Astrocyte (in vitro differentiated cells and primary cell): Measurements from ENCODE around the gene MAP3K14. TPM values are rescaled to one million over a fixed set of nuclear protein-coding genes. Genes with fewer than 3 reads are reported as not detected.
A peak's percentile ranks its signal among the peaks of the same experiment; 100 is the strongest.

Experiments
- DNase-seq: peaks from one replicate; pipeline ENCODE4 v3.0.0-alpha.2; 2010; ENCODE audit warnings: low read depth
- FAIRE-seq: peaks from 2 replicates; lab custom pipeline; 2011; peaks lifted over from hg19 to GRCh38; lab: Jason Lieb, UNC
- H2AFZ ChIP-seq: 2 replicates; pipeline ENCODE4 v1.6.0; 2012; ENCODE audit warnings: low read depth, low read length, inconsistent platforms
- H3K27ac ChIP-seq: 2 replicates; pipeline ENCODE4 v1.5.1; 2011; ENCODE audit warnings: low read depth, low read length, inconsistent platforms
- H3K27me3 ChIP-seq: 2 replicates; pipeline ENCODE4 v1.6.0; 2011; ENCODE audit warnings: low read length, inconsistent platforms; ENCODE audit not compliant: insufficient read depth
- H3K36me3 ChIP-seq: 2 replicates; pipeline ENCODE4 v1.5.1; 2011; ENCODE audit warnings: low read length, inconsistent platforms; ENCODE audit not compliant: insufficient read depth
- H3K4me1 ChIP-seq: 2 replicates; pipeline ENCODE4 v1.5.1; 2011; ENCODE audit warnings: low read length, inconsistent platforms; ENCODE audit not compliant: insufficient read depth
- H3K4me2 ChIP-seq: 2 replicates; pipeline ENCODE4 v1.6.0; 2012; ENCODE audit warnings: low read length, inconsistent platforms
- H3K4me3 ChIP-seq: 2 replicates; pipeline ENCODE4 v1.5.1; 2011; ENCODE audit warnings: low read depth, mild to moderate bottlenecking, low read length, inconsistent platforms; ENCODE audit not compliant: insufficient read depth
- H3K79me2 ChIP-seq: 2 replicates; pipeline ENCODE4 v1.6.0; 2012; ENCODE audit warnings: mild to moderate bottlenecking, low read length, inconsistent platforms; ENCODE audit not compliant: insufficient read depth
- H3K9ac ChIP-seq: 2 replicates; pipeline ENCODE4 v1.6.0; 2012; ENCODE audit warnings: mild to moderate bottlenecking, low read length, inconsistent platforms
- H3K9me3 ChIP-seq: 2 replicates; pipeline ENCODE4 v1.5.1; 2012; ENCODE audit warnings: low read depth, mild to moderate bottlenecking, low read length, inconsistent platforms; ENCODE audit not compliant: insufficient read depth
- H4K20me1 ChIP-seq: 2 replicates; pipeline ENCODE4 v1.6.0; 2012; ENCODE audit warnings: low read length, inconsistent platforms; ENCODE audit not compliant: insufficient read depth
- H3K27ac Mint-ChIP-seq: one replicate; pipeline ENCODE4 v1.8.0; 2021; ENCODE audit warnings: mild to moderate bottlenecking, mixed read lengths; ENCODE audit not compliant: unreplicated experiment
- H3K27me3 Mint-ChIP-seq: one replicate; pipeline ENCODE4 v1.8.0; 2021; ENCODE audit warnings: low read depth, mixed read lengths; ENCODE audit not compliant: unreplicated experiment
- H3K36me3 Mint-ChIP-seq: one replicate; pipeline ENCODE4 v1.8.0; 2021; ENCODE audit warnings: low read depth, mixed read lengths; ENCODE audit not compliant: unreplicated experiment
- H3K4me1 Mint-ChIP-seq: one replicate; pipeline ENCODE4 v1.8.0; 2021; ENCODE audit warnings: low read depth, mixed read lengths; ENCODE audit not compliant: unreplicated experiment
- H3K4me3 Mint-ChIP-seq: one replicate; pipeline ENCODE4 v1.8.0; 2021; ENCODE audit warnings: mild to moderate bottlenecking, moderate library complexity, mixed read lengths; ENCODE audit not compliant: unreplicated experiment
- H3K9me3 Mint-ChIP-seq: one replicate; pipeline ENCODE4 v1.8.0; 2021; ENCODE audit warnings: mild to moderate bottlenecking, mixed read lengths; ENCODE audit not compliant: unreplicated experiment
- CTCF ChIP-seq: IDR thresholded peaks from 2 replicates; pipeline ENCODE4 v1.5.1; 2011; ENCODE audit warnings: low read depth, mild to moderate bottlenecking, inconsistent platforms, low read length, moderate library complexity; ENCODE audit not compliant: insufficient read depth
- EZH2 ChIP-seq: IDR thresholded peaks from 2 replicates; pipeline ENCODE4 v1.6.1; 2012; ENCODE audit warnings: mild to moderate bottlenecking, low read length, inconsistent platforms; ENCODE audit not compliant: insufficient read depth
- total RNA-seq: library from RNA; stranded (reverse); gene quantifications from 2 replicates; pipeline ENCODE4 v1.2.1, GENCODE V29; 2021

MAP3K14 gene
- total RNA-seq, 1 donor from 2014 or later = 10.8 TPM

DNA sequence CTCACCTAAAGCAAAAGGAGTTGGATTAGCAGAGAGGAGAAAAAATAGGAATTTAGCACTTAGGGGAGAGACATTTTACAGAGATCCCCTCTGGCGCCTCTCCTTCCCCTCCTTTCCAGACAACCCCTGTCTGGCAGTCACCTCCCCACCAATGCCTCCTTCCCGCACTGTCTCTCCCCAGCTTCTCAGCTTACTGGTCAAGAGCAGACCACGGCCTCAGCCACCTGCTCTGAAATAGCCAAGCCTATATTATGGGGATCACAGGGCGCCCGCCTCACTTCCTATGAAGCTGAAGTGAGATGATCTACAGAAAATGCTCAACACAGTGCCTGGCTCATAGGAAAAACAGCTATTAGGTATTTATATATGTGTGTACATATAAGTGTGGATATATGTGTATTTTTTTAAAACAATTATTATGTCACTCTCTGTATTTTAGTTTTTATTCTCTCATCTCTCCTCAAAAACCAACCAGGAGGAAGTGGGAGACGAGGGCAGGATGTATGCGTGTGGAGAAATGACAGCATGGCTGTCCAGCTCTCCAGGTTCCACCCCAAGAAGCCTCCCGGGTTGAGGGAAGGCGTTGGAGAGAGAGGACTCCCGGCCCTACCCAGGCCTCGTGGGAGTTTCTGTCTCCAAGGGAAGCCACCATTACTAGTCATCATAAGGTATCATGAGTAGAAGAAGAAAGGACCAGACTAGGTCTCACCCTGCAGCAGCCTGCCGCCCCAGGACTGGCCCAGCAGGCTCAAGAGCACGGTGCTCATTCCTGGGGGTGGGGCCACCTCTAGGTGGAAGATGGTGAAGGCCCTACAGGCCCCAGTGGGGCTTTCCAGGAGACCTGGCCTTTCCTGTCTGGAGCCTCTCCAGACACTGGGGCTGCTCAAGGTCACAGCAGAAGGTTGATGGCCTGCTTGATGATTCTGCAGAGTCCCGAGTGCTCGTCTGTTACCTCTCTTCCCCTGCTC is 27.2 kb downstream of the MAP3K14 start:
- H3K9me3 ChIP-seq = peaks cover 2% of the 10 kb centered on the region
- H3K36me3 ChIP-seq = peaks cover 26% of the 10 kb centered on the region
- no peaks in the 10 kb centered on the region for H3K9me3 Mint-ChIP-seq
- H2AFZ ChIP-seq = no peak overlapping the region
- H3K36me3 Mint-ChIP-seq = peaks cover 32% of the 10 kb centered on the region
- no peak overlapping the region for H3K4me3 Mint-ChIP-seq
- peaks cover 60% of the 10 kb centered on the region for H3K79me2 ChIP-seq
- FAIRE-seq (no peak), DNase-seq (no peak)
- no peak overlapping the region for H3K9ac ChIP-seq
- H3K4me1 ChIP-seq = peaks cover 22% of the 10 kb centered on the region
- no peaks in the 10 kb centered on the region for H3K27me3 ChIP-seq
- H3K4me2 ChIP-seq = no peak overlapping the region
- peaks cover 75% of the 10 kb centered on the region for H4K20me1 ChIP-seq
- TF ChIP-seq CTCF (no peak), EZH2 (no peak)
- no peak overlapping the region for H3K27ac ChIP-seq
- no peaks in the 10 kb centered on the region for H3K27me3 Mint-ChIP-seq
- peaks cover 37% of the 10 kb centered on the region for H3K4me1 Mint-ChIP-seq
- no peak overlapping the region for H3K27ac Mint-ChIP-seq
- no peak overlapping the region for H3K4me3 ChIP-seq

- no peaks in the 10 kb centered on the region for H3K27me3 ChIP-seq
- no peak overlapping the region for H2AFZ ChIP-seq
- peaks cover 2% of the 10 kb centered on the region for H3K9me3 ChIP-seq
- H3K4me3 ChIP-seq = no peak overlapping the region
- peaks cover 36% of the 10 kb centered on the region for H3K36me3 Mint-ChIP-seq
- H3K27ac ChIP-seq = no peak overlapping the region
- H3K36me3 ChIP-seq = peaks cover 32% of the 10 kb centered on the region
- no peak overlapping the region for H3K9ac ChIP-seq
- peaks cover 14% of the 10 kb centered on the region for H3K4me1 ChIP-seq
- peak overlapping the region; percentile 66 for H3K27ac Mint-ChIP-seq
- FAIRE-seq = no peak
- H3K27me3 Mint-ChIP-seq = no peaks in the 10 kb centered on the region
- no peak overlapping the region for H3K4me3 Mint-ChIP-seq
- H4K20me1 ChIP-seq = peaks cover 77% of the 10 kb centered on the region
- no peak overlapping the region for H3K4me2 ChIP-seq
- TF ChIP-seq EZH2 (no peak), CTCF (no peak)
- no peaks in the 10 kb centered on the region for H3K9me3 Mint-ChIP-seq
- peaks cover 65% of the 10 kb centered on the region for H3K79me2 ChIP-seq
- peaks cover 30% of the 10 kb centered on the region for H3K4me1 Mint-ChIP-seq
- peak; percentile 23 for DNase-seq
These were observed 28.0 kb downstream of the MAP3K14 start for GRCh38 chr17:45288825-45289224.
